ENCODE measurements around the gene CCNQ. TPM values are rescaled to one million over a fixed set of nuclear protein-coding genes. Genes with fewer than 3 reads are reported as not detected.

Gene CCNQ
- total RNA-seq, 1 donor from 2014 or later, result 15.3 TPM

GRCh38 chrX:153576239-153576870 is 22.6 kb downstream of the CCNQ start:
- Mint-ChIP-seq H3K9me3 (ENCODE audit: unreplicated experiment) (no peaks in the 10 kb centered on the region), H3K27me3 (ENCODE audit: unreplicated experiment) (peaks cover 1% of the 10 kb centered on the region), H3K27ac (ENCODE audit: unreplicated experiment) (no peak overlapping the region), H3K36me3 (ENCODE audit: low read depth, unreplicated experiment) (no peaks in the 10 kb centered on the region), H3K4me3 (ENCODE audit: unreplicated experiment) (no peak overlapping the region), H3K4me1 (ENCODE audit: unreplicated experiment) (peaks cover 2% of the 10 kb centered on the region)
- no peak for DNase-seq (ENCODE audit: low spot score)
- no peak for TF ChIP-seq CTCF (IDR thresholded peaks at IDR 0.05; ENCODE audit: unreplicated experiment)

GRCh38 chrX:153573984-153574383 is 25.0 kb downstream of the CCNQ start:
- Mint-ChIP-seq H3K9me3 (ENCODE audit: unreplicated experiment) (no peaks in the 10 kb centered on the region), H3K27ac (ENCODE audit: unreplicated experiment) (no peak overlapping the region), H3K4me1 (ENCODE audit: unreplicated experiment) (peaks cover 7% of the 10 kb centered on the region), H3K27me3 (ENCODE audit: unreplicated experiment) (peaks cover 3% of the 10 kb centered on the region), H3K4me3 (ENCODE audit: unreplicated experiment) (no peak overlapping the region), H3K36me3 (ENCODE audit: low read depth, unreplicated experiment) (no peaks in the 10 kb centered on the region)
- no peak for DNase-seq (ENCODE audit: low spot score)
- no peak for TF ChIP-seq CTCF (IDR thresholded peaks at IDR 0.05; ENCODE audit: unreplicated experiment)

GRCh38 chrX:153572601-153573000 is 26.3 kb downstream of the CCNQ start:
- Mint-ChIP-seq H3K4me1 (ENCODE audit: unreplicated experiment) (peaks cover 7% of the 10 kb centered on the region), H3K4me3 (ENCODE audit: unreplicated experiment) (no peak overlapping the region), H3K27ac (ENCODE audit: unreplicated experiment) (no peak overlapping the region), H3K36me3 (ENCODE audit: low read depth, unreplicated experiment) (no peaks in the 10 kb centered on the region), H3K9me3 (ENCODE audit: unreplicated experiment) (no peaks in the 10 kb centered on the region), H3K27me3 (ENCODE audit: unreplicated experiment) (peaks cover 3% of the 10 kb centered on the region)
- TF ChIP-seq CTCF (IDR thresholded peaks at IDR 0.05; ENCODE audit: unreplicated experiment), result no peak
- no peak for DNase-seq (ENCODE audit: low spot score)

GRCh38 chrX:153571534-153571908 is 27.4 kb downstream of the CCNQ start:
- Mint-ChIP-seq H3K27ac (ENCODE audit: unreplicated experiment) (no peak overlapping the region), H3K4me1 (ENCODE audit: unreplicated experiment) (peaks cover 7% of the 10 kb centered on the region), H3K9me3 (ENCODE audit: unreplicated experiment) (no peaks in the 10 kb centered on the region), H3K36me3 (ENCODE audit: low read depth, unreplicated experiment) (no peaks in the 10 kb centered on the region), H3K4me3 (ENCODE audit: unreplicated experiment) (no peak overlapping the region), H3K27me3 (ENCODE audit: unreplicated experiment) (peaks cover 5% of the 10 kb centered on the region)
- no peak for TF ChIP-seq CTCF (IDR thresholded peaks at IDR 0.05; ENCODE audit: unreplicated experiment)
- no peak for DNase-seq (ENCODE audit: low spot score)

GRCh38 chrX:153569475-153569874 is 29.5 kb downstream of the CCNQ start:
- Mint-ChIP-seq H3K9me3 (ENCODE audit: unreplicated experiment) (no peaks in the 10 kb centered on the region), H3K27me3 (ENCODE audit: unreplicated experiment) (peaks cover 6% of the 10 kb centered on the region), H3K4me3 (ENCODE audit: unreplicated experiment) (no peak overlapping the region), H3K4me1 (ENCODE audit: unreplicated experiment) (peaks cover 7% of the 10 kb centered on the region), H3K27ac (ENCODE audit: unreplicated experiment) (no peak overlapping the region), H3K36me3 (ENCODE audit: low read depth, unreplicated experiment) (no peaks in the 10 kb centered on the region)
- no peak for DNase-seq (ENCODE audit: low spot score)
- no peak for TF ChIP-seq CTCF (IDR thresholded peaks at IDR 0.05; ENCODE audit: unreplicated experiment)
